Ovary (tissue), 9 donors: Measurements from ENCODE around the gene CPTP. TPM values are rescaled to one million over a fixed set of nuclear protein-coding genes. Genes with fewer than 3 reads are reported as not detected.

Experiments
- DNase-seq, 5 donors: peaks; one replicate each; pipeline ENCODE4 v3.0.0-alpha.2; 2019 to 2020
- H3K27ac ChIP-seq, 2 donors: fragments of 200-600 bp; one replicate each; pipeline versions ENCODE4 v1.5.1 to v1.8.0; 2019 to 2022
- H3K27me3 ChIP-seq: fragments of 200-600 bp; one replicate; pipeline ENCODE4 v1.8.0; 2022
- H3K36me3 ChIP-seq: fragments of 200-600 bp; sonication (generic); one replicate; pipeline ENCODE4 v1.5.1; 2019
- H3K4me1 ChIP-seq: one replicate; pipeline ENCODE4 v1.8.1; 2013; ENCODE audit warnings: mild to moderate bottlenecking, moderate library complexity; ENCODE audit not compliant: insufficient read depth
- H3K4me3 ChIP-seq: fragments of 200-600 bp; sonication (generic); one replicate; pipeline ENCODE4 v1.5.1; 2017
- H3K9me3 ChIP-seq, 2 donors: fragments of 200-600 bp in 1 of 2; sonication (generic) in 1 of 2; one replicate each; pipeline versions ENCODE4 v1.5.1 to v1.8.1; 2013 to 2019; ENCODE audit warnings: mild to moderate bottlenecking in 1 of 2, moderate library complexity in 1 of 2
- EP300 ChIP-seq: sonication (generic); formaldehyde crosslinking; IDR thresholded peaks from one replicate; pipeline ENCODE4 v1.6.1; 2017; ENCODE audit warnings: antibody characterized with exemption
- POLR2A ChIP-seq: fragments of 450-650 bp; IDR thresholded peaks from one replicate; pipeline ENCODE4 v1.6.1; 2017; ENCODE audit warnings: antibody characterized with exemption, mild to moderate bottlenecking, moderate library complexity
- WGBS, 3 donors: extraction: QIAGEN DNeasy Blood & Tissue Kit in 1 of 3; methylation state at CpG; one replicate each; pipeline versions ENCODE4 v1.1.5 to v1.1.7; 2013 to 2017; 5-methylcytosine and 5-hydroxymethylcytosine counted together
- intact Hi-C, 4 donors: fragments of 100-400 bp; cut with DNase I; formaldehyde crosslinking; loops; one replicate each; pipeline versions ENCODE4 v1.11.0 to v1.15.1; 2022 to 2023
- polyA plus RNA-seq, 2 donors: library from polyadenylated mRNA; stranded (reverse); fragments of 200-250 nt in 1 of 2; fragments of 350-450 nt in 1 of 2; fragmentation: Illumina TruSeq in 1 of 2; extraction: RNeasy Lipid Tissue Mini Kit (QIAGEN cat#74804) in 1 of 2; gene quantifications; one replicate each; pipeline ENCODE4 v1.2.3, GENCODE V29; 2013 to 2014
- total RNA-seq, 7 donors: library from RNA; depleted of rRNA in 2 of 7; stranded (reverse); fragments of >200 nt in 2 of 7; fragmentation: NEBNext Ultra II Directional in 3 of 7; extraction: Animal tissue kit (Norgen Biotek cat#: 25700) in 3 of 7; gene quantifications; one replicate each; pipeline versions ENCODE4 v1.1.0 to v1.2.4, GENCODE V29; 2016 to 2023
- TF ChIP-seq, protein P1 (sequence below), 3 donors: fragments of 450-650 bp in 2 of 3; fragments of 200-600 bp in 1 of 3; IDR thresholded peaks; one replicate each; pipeline versions ENCODE4 v1.5.1 to v1.8.0; 2016 to 2022; ENCODE audit warnings: antibody characterized with exemption in 3 of 3, mild to moderate bottlenecking in 1 of 3
- donor health status: DM: no; HTN: no; CAD: no; lungs with moderate emphysema.
- donor health status: DM: no; HTN: no; CAD: no.
- donor health status: Bipolar disorder and iron deficiency.
- donor health status: DM: yes; HTN: yes; CAD: no.
- donor health status: DM: no; HTN: no; CAD: no.
- donor health status: DM: yes; HTN: yes; CAD: no.

Gene CPTP
- total and polyA plus RNA-seq, 9 donors: 2.4 to 21.0 (median 14.8) TPM

DNA sequence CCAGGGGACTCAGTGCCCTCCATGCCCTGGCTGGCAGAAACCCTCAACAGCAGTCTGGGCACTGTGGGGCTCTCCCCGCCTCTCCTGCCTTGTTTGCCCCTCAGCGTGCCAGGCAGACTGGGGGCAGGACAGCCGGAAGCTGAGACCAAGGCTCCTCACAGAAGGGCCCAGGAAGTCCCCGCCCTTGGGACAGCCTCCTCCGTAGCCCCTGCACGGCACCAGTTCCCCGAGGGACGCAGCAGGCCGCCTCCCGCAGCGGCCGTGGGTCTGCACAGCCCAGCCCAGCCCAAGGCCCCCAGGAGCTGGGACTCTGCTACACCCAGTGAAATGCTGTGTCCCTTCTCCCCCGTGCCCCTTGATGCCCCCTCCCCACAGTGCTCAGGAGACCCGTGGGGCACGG lies 3.7 kb downstream of the CPTP start:
- H3K9me3 ChIP-seq: no peaks in the 10 kb centered on the region
- no peaks in the 10 kb centered on the region for H3K36me3 ChIP-seq
- TF ChIP-seq, protein P1, sequence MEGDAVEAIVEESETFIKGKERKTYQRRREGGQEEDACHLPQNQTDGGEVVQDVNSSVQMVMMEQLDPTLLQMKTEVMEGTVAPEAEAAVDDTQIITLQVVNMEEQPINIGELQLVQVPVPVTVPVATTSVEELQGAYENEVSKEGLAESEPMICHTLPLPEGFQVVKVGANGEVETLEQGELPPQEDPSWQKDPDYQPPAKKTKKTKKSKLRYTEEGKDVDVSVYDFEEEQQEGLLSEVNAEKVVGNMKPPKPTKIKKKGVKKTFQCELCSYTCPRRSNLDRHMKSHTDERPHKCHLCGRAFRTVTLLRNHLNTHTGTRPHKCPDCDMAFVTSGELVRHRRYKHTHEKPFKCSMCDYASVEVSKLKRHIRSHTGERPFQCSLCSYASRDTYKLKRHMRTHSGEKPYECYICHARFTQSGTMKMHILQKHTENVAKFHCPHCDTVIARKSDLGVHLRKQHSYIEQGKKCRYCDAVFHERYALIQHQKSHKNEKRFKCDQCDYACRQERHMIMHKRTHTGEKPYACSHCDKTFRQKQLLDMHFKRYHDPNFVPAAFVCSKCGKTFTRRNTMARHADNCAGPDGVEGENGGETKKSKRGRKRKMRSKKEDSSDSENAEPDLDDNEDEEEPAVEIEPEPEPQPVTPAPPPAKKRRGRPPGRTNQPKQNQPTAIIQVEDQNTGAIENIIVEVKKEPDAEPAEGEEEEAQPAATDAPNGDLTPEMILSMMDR (IDR thresholded peaks at IDR 0.05): no peak
- TF ChIP-seq EP300 (no peak), POLR2A (no peak)
- 66 to 71% (median 71%) methylated on average over 9 to 15 of the region's 15 CpGs for WGBS, 3 donors
- H3K4me3 ChIP-seq: no peak overlapping the region
- H3K27ac ChIP-seq: no peak overlapping the region
- intact Hi-C loops: no loop called here
- no peak for DNase-seq
- no peaks in the 10 kb centered on the region for H3K27me3 ChIP-seq
- H3K4me1 ChIP-seq: peaks cover 10% of the 10 kb centered on the region

DNA sequence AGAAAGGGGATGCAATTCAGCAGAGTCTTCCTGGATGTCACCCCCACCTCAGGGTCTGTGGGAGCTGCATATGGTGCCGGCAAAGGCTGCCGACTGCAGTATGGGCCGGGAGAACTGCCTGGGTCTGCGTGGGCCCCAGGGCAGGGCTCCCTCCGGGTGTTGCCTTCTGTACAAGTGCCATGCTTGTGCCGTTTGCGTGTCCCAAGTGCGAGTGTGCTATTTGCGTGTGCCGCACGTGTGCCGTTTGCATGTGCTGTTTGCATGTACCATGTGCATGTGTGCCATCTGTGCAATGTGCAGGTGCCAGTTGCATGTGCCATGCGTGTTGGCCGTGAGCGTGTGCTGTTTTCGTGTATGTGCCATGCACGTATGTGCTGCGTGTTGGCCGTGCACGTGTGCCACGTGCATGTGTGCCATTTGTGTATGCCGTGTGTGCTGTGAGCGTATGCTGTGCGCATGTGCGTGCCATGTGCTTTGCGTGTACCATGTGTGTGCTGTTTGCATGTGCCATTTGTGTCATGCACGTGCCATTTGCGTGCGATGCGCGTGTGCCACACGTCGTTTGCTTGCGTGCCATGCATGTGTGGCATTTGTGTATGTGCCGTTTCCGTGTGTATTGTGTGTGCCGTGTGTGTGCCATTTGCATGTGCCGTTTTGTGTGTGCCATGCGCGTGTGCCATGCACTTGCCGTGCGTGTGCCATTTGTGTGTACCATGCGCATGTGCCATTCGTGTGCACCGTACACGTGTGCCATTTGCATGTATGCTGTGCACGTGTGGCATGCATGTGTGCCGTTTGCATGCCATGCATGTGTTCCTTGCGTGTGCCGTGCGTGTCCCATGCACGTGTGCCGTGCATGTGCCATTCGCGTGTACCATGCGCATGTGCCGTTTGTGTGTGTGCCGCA lies 5.0 kb downstream of the CPTP start:
- DNase-seq: no peak
- H3K36me3 ChIP-seq: no peaks in the 10 kb centered on the region
- TF ChIP-seq, protein P1 (IDR thresholded peaks at IDR 0.05): no peak
- TF ChIP-seq POLR2A: no peak
- TF ChIP-seq EP300: no peak
- no peak overlapping the region for H3K27ac ChIP-seq
- H3K4me1 ChIP-seq: peaks cover 6% of the 10 kb centered on the region
- intact Hi-C loops: no loop called here
- H3K27me3 ChIP-seq: no peaks in the 10 kb centered on the region
- WGBS, 3 donors: 81 to 86% (median 82%) methylated on average over 56 to 58 of the region's 58 CpGs
- H3K9me3 ChIP-seq: no peaks in the 10 kb centered on the region
- no peak overlapping the region for H3K4me3 ChIP-seq

DNA sequence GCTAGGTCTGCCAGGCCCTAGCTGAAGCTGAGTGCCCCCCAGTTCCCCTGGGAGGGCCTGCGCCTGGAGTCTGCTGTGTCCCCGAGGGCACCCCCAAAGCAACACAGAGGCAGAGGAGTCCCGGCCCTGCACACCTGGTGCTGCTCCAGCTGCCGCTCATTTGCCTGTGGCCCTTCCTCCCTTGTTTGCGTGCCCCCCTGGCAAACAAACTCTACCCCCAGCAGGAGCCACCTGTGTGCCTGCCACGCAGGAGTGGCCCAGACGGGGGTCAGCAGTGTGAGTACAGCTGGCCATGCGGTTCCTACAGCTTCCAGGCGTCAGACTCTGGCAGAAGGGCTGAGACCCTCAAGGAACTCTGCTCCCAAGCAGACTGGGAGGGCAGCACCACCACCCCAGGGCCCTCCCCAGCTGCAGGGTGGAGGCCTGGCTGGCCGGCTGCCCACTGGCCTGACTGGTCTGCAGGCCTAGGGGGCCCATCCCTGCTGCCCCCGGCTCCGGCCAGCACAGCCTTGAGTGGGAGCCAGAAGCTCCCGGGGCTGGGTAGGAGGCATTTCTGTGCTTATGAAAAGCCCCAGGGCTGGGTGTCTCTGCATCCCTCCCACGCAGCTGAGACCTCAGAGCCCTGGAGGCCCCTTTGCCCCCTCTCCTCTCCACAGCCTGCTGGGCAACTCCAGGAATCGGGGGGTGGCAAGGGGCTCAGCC lies 5.9 kb downstream of the CPTP start:
- TF ChIP-seq, protein P1 (IDR thresholded peaks at IDR 0.05): no peak
- TF ChIP-seq EP300 (no peak), POLR2A (no peak)
- intact Hi-C loops: no loop called here
- DNase-seq: no peak
- H3K27me3 ChIP-seq: no peaks in the 10 kb centered on the region
- H3K4me1 ChIP-seq: peaks cover 4% of the 10 kb centered on the region
- 30 to 34% (median 31%) methylated on average over 14 to 15 of the region's 15 CpGs for WGBS, 3 donors
- H3K4me3 ChIP-seq: no peak overlapping the region
- H3K27ac ChIP-seq: no peak overlapping the region
- H3K9me3 ChIP-seq: no peaks in the 10 kb centered on the region
- no peaks in the 10 kb centered on the region for H3K36me3 ChIP-seq

DNA sequence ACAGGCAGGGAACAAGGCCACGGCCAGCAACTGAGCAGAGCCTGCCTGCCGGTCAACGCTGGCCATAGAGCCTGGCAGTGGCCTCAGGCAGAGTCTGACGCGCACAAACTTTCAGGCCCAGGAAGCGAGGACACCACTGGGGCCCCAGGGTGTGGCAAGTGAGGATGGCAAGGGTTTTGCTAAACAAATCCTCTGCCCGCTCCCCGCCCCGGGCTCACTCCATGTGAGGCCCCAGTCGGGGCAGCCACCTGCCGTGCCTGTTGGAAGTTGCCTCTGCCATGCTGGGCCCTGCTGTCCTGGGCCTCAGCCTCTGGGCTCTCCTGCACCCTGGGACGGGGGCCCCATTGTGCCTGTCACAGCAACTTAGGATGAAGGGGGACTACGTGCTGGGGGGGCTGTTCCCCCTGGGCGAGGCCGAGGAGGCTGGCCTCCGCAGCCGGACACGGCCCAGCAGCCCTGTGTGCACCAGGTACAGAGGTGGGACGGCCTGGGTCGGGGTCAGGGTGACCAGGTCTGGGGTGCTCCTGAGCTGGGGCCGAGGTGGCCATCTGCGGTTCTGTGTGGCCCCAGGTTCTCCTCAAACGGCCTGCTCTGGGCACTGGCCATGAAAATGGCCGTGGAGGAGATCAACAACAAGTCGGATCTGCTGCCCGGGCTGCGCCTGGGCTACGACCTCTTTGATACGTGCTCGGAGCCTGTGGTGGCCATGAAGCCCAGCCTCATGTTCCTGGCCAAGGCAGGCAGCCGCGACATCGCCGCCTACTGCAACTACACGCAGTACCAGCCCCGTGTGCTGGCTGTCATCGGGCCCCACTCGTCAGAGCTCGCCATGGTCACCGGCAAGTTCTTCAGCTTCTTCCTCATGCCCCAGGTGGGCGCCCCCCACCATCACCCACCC lies 6.7 kb downstream of the CPTP start, which contains the start of gene TAS1R3:
TAS1R3 (plus strand) TSS at position 213 of the 898 bp plus-strand sequence; CDS start at position 279, 66 bp downstream.
- TF ChIP-seq EP300 (no peak), POLR2A (no peak)
- TF ChIP-seq, protein P1 (IDR thresholded peaks at IDR 0.05): no peak
- no peaks in the 10 kb centered on the region for H3K4me1 ChIP-seq
- DNase-seq: no peak

More for the DNA sequence above, 6.7 kb downstream of the CPTP start, which contains the start of gene TAS1R3:
- intact Hi-C loops: no loop called here
- Histone ChIP-seq H3K27ac (no peak within 1 kb of the TSS), H3K9me3 (no peaks in the 10 kb centered on the region), H3K4me3 (no peak within 1 kb of the TSS), H3K27me3 (no peaks in the 10 kb centered on the region), H3K36me3 (no peaks in the 10 kb centered on the region)
- 61 to 74% (median 65%) methylated on average over 37 to 41 of the region's 41 CpGs for WGBS, 3 donors
